Liver (tissue), 9 donors: Measurements from ENCODE around the gene CLK3. TPM values are rescaled to one million over a fixed set of nuclear protein-coding genes. Genes with fewer than 3 reads are reported as not detected.
A peak's percentile ranks its signal among the peaks of the same experiment; 100 is the strongest.

ENCODE experiments used
- DNase-seq: peaks from one replicate; pipeline ENCODE4 v3.0.0-alpha.2; 2017; ENCODE audit warnings: low spot score
- H3K27ac ChIP-seq, 2 donors: one replicate each; pipeline ENCODE4 v1.7.0; 2013; ENCODE audit warnings: inconsistent platforms in 2 of 2, low read length in 2 of 2, control low read depth in 1 of 2, low read depth in 1 of 2, mild to moderate bottlenecking in 1 of 2
- H3K27me3 ChIP-seq, 4 donors: one replicate each; pipeline versions ENCODE4 v1.6.1 to v1.7.0; 2013; ENCODE audit warnings: low read length in 3 of 4, inconsistent platforms in 1 of 4, mild to moderate bottlenecking in 1 of 4, moderate library complexity in 1 of 4; ENCODE audit not compliant: control insufficient read depth in 4 of 4, insufficient read depth in 4 of 4
- H3K36me3 ChIP-seq, 4 donors: one replicate each; pipeline versions ENCODE4 v1.6.1 to v1.7.0; 2013; ENCODE audit warnings: low read length in 3 of 4, mild to moderate bottlenecking in 3 of 4, low read depth in 1 of 4, moderate library complexity in 1 of 4; ENCODE audit not compliant: control insufficient read depth in 4 of 4, insufficient read depth in 3 of 4
- H3K4me1 ChIP-seq, 4 donors: one replicate each; pipeline versions ENCODE4 v1.6.1 to v1.7.0; 2013; ENCODE audit warnings: low read length in 3 of 4, mild to moderate bottlenecking in 3 of 4, moderate library complexity in 1 of 4; ENCODE audit not compliant: control insufficient read depth in 4 of 4, insufficient read depth in 4 of 4
- H3K4me3 ChIP-seq, 3 donors: one replicate each; pipeline versions ENCODE4 v1.6.1 to v1.7.0; 2013; ENCODE audit warnings: low read length in 3 of 3, control low read depth in 1 of 3, low read depth in 1 of 3, mild to moderate bottlenecking in 1 of 3
- H3K9ac ChIP-seq, 2 donors: one replicate each; pipeline ENCODE4 v1.7.0; 2013; ENCODE audit warnings: low read length in 2 of 2, mild to moderate bottlenecking in 2 of 2, moderate library complexity in 2 of 2, control low read depth in 1 of 2, low read depth in 1 of 2
- H3K9me3 ChIP-seq, 4 donors: one replicate each; pipeline versions ENCODE4 v1.6.1 to v1.7.0; 2013; ENCODE audit warnings: low read length in 3 of 4; ENCODE audit not compliant: control insufficient read depth in 4 of 4
- FOXA1 ChIP-seq: IDR thresholded peaks from 2 replicates; pipeline ENCODE4 v1.6.1; 2016; ENCODE audit warnings: antibody characterized with exemption
- FOXA2 ChIP-seq: IDR thresholded peaks from 2 replicates; pipeline ENCODE4 v1.6.1; 2016; ENCODE audit warnings: antibody characterized with exemption
- GABPA ChIP-seq, 2 donors: IDR thresholded peaks in 1 of 2; conservative IDR thresholded peaks in 1 of 2; 2 replicates each; pipeline ENCODE4 v1.6.1; 2016; ENCODE audit warnings: antibody characterized with exemption in 2 of 2, mild to moderate bottlenecking in 1 of 2, moderate library complexity in 1 of 2
- HNF4A ChIP-seq, 2 donors: conservative IDR thresholded peaks; 2 replicates each; pipeline ENCODE4 v1.6.1; 2016; ENCODE audit warnings: antibody characterized with exemption in 2 of 2, mild to moderate bottlenecking in 2 of 2
- HNF4G ChIP-seq: IDR thresholded peaks from 2 replicates; pipeline ENCODE4 v1.6.1; 2016; ENCODE audit warnings: antibody characterized with exemption
- JUND ChIP-seq, 2 donors: IDR thresholded peaks; 2 replicates each; pipeline ENCODE4 v1.6.1; 2016; ENCODE audit warnings: antibody characterized with exemption in 2 of 2
- MAX ChIP-seq: IDR thresholded peaks from 2 replicates; pipeline ENCODE4 v1.6.1; 2016; ENCODE audit warnings: antibody characterized with exemption
- NR2F2 ChIP-seq: IDR thresholded peaks from 2 replicates; pipeline ENCODE4 v1.6.1; 2016; ENCODE audit warnings: antibody characterized with exemption
- RAD21 ChIP-seq, 2 donors: IDR thresholded peaks; 2 replicates each; pipeline ENCODE4 v1.6.1; 2016; ENCODE audit warnings: antibody characterized with exemption in 2 of 2, mild to moderate bottlenecking in 2 of 2
- RXRA ChIP-seq, 2 donors: IDR thresholded peaks; 2 replicates each; pipeline ENCODE4 v1.6.1; 2017 to 2018; ENCODE audit warnings: antibody characterized with exemption in 2 of 2, mild to moderate bottlenecking in 1 of 2
- SP1 ChIP-seq: IDR thresholded peaks from 2 replicates; pipeline ENCODE4 v1.6.1; 2018; ENCODE audit warnings: antibody characterized with exemption, mild to moderate bottlenecking
- TAF1 ChIP-seq: conservative IDR thresholded peaks from 2 replicates; pipeline ENCODE4 v1.6.1; 2016; ENCODE audit warnings: antibody characterized with exemption, mild to moderate bottlenecking
- YY1 ChIP-seq: IDR thresholded peaks from 2 replicates; pipeline ENCODE4 v1.6.1; 2016; ENCODE audit warnings: antibody characterized with exemption, mild to moderate bottlenecking
- WGBS: extraction: QIAGEN DNeasy Blood & Tissue Kit; methylation state at CpG from one replicate; pipeline ENCODE4 v1.1.7; 2013; 5-methylcytosine and 5-hydroxymethylcytosine counted together
- polyA plus RNA-seq, 2 donors: library from polyadenylated mRNA; stranded (reverse) in 1 of 2; unstranded in 1 of 2; fragments of 200-250 nt in 1 of 2; fragments of >200 nt in 1 of 2; fragmentation: Nextera tagmentation in 1 of 2; extraction: Ambion mirVana in 1 of 2; gene quantifications; one replicate each; pipeline versions ENCODE4 v1.2.1 to v1.2.3, GENCODE V29; 2013 to 2015
- total RNA-seq, 2 donors: library from RNA; depleted of rRNA; stranded (reverse); fragments of >200 nt; gene quantifications; one replicate each; pipeline ENCODE4 v1.2.3, GENCODE V29; 2014
- TF ChIP-seq, protein P1 (sequence below): IDR thresholded peaks from 2 replicates; pipeline ENCODE4 v1.6.1; 2016; ENCODE audit warnings: antibody characterized with exemption
- TF ChIP-seq, protein P2 (sequence below): IDR thresholded peaks from 2 replicates; pipeline ENCODE4 v1.6.1; 2016; ENCODE audit warnings: antibody characterized with exemption, mild to moderate bottlenecking
- TF ChIP-seq, protein P3 (sequence below): fragments of 150-350 bp; IDR thresholded peaks from 2 replicates; pipeline ENCODE4 v1.5.1; 2017; ENCODE audit warnings: improper control_type of control experiment, low read depth, low read length; ENCODE audit not compliant: missing input control
- TF ChIP-seq, protein P4 (sequence below): IDR thresholded peaks from 2 replicates; pipeline ENCODE4 v1.6.1; 2016; ENCODE audit warnings: antibody characterized with exemption
- donor health status: healthy.
- donor health status: healthy.
- donor health status: healthy.
- donor health status: healthy.
- donor health status: healthy.

CLK3 gene
- total and polyA plus RNA-seq, 4 donors: 20.1 to 66.8 (median 28.4) TPM

DNA sequence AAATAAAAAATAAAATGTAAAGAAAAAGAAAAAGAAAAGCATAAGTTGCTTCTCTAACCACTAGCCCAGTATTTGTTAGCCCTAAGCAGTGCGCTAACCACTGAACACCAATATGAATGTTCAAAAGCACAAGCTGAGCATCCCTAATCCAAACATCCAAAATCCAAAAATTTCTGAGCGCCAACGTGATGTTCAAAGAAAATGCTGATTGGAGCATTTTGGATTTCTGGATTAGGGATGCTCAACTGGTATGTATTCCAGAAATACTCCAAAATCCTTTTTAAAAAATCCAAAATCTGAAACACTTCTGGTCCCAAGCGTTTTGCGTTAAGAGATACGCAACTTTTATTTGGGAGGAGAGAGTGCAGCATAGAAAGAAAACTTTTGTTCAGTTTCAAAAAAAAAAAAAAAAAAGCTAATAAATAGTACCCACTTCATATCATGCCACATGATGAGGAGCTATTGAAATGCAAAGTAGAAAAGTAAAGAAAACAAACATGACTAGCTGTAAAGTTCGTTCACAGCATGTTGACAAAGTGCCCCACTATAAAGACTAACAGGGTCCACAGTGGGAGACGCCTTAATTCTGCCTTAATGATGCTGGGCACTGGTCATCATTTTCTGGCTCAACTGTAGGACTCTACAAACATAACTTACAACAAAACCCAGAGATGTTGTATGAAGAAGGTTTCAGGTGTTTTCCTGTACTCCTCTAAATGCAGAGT lies 47.8 kb downstream of the CLK3 start:
- DNase-seq: no peak
- H3K27me3 ChIP-seq: no peaks in the 10 kb centered on the region
- H3K36me3 ChIP-seq: no peaks in the 10 kb centered on the region
- H3K27ac ChIP-seq: peak overlapping the region; percentile 62 to 81
- TF ChIP-seq RXRA (IDR thresholded peaks at IDR 0.05): no peak
- TF ChIP-seq, protein P1, sequence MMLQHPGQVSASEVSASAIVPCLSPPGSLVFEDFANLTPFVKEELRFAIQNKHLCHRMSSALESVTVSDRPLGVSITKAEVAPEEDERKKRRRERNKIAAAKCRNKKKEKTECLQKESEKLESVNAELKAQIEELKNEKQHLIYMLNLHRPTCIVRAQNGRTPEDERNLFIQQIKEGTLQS: no peak
- TF ChIP-seq HNF4G: no peak
- TF ChIP-seq, protein P2, sequence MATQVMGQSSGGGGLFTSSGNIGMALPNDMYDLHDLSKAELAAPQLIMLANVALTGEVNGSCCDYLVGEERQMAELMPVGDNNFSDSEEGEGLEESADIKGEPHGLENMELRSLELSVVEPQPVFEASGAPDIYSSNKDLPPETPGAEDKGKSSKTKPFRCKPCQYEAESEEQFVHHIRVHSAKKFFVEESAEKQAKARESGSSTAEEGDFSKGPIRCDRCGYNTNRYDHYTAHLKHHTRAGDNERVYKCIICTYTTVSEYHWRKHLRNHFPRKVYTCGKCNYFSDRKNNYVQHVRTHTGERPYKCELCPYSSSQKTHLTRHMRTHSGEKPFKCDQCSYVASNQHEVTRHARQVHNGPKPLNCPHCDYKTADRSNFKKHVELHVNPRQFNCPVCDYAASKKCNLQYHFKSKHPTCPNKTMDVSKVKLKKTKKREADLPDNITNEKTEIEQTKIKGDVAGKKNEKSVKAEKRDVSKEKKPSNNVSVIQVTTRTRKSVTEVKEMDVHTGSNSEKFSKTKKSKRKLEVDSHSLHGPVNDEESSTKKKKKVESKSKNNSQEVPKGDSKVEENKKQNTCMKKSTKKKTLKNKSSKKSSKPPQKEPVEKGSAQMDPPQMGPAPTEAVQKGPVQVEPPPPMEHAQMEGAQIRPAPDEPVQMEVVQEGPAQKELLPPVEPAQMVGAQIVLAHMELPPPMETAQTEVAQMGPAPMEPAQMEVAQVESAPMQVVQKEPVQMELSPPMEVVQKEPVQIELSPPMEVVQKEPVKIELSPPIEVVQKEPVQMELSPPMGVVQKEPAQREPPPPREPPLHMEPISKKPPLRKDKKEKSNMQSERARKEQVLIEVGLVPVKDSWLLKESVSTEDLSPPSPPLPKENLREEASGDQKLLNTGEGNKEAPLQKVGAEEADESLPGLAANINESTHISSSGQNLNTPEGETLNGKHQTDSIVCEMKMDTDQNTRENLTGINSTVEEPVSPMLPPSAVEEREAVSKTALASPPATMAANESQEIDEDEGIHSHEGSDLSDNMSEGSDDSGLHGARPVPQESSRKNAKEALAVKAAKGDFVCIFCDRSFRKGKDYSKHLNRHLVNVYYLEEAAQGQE: no peak
- no peak for TF ChIP-seq NR2F2
- TF ChIP-seq HNF4A (conservative IDR thresholded peaks at IDR 0.05): no peak
- no peak for TF ChIP-seq JUND (IDR thresholded peaks at IDR 0.05)
- TF ChIP-seq, protein P3, sequence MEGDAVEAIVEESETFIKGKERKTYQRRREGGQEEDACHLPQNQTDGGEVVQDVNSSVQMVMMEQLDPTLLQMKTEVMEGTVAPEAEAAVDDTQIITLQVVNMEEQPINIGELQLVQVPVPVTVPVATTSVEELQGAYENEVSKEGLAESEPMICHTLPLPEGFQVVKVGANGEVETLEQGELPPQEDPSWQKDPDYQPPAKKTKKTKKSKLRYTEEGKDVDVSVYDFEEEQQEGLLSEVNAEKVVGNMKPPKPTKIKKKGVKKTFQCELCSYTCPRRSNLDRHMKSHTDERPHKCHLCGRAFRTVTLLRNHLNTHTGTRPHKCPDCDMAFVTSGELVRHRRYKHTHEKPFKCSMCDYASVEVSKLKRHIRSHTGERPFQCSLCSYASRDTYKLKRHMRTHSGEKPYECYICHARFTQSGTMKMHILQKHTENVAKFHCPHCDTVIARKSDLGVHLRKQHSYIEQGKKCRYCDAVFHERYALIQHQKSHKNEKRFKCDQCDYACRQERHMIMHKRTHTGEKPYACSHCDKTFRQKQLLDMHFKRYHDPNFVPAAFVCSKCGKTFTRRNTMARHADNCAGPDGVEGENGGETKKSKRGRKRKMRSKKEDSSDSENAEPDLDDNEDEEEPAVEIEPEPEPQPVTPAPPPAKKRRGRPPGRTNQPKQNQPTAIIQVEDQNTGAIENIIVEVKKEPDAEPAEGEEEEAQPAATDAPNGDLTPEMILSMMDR: no peak
- TF ChIP-seq TAF1: no peak
- WGBS: 86% methylated on average over 8 of the region's 8 CpGs
- no peak overlapping the region for H3K9ac ChIP-seq
- H3K9me3 ChIP-seq: no peaks in the 10 kb centered on the region
- no peak overlapping the region for H3K4me3 ChIP-seq
- H3K4me1 ChIP-seq: peaks cover 2 to 24% (median 16%) of the 10 kb centered on the region in 4 donors

DNA sequence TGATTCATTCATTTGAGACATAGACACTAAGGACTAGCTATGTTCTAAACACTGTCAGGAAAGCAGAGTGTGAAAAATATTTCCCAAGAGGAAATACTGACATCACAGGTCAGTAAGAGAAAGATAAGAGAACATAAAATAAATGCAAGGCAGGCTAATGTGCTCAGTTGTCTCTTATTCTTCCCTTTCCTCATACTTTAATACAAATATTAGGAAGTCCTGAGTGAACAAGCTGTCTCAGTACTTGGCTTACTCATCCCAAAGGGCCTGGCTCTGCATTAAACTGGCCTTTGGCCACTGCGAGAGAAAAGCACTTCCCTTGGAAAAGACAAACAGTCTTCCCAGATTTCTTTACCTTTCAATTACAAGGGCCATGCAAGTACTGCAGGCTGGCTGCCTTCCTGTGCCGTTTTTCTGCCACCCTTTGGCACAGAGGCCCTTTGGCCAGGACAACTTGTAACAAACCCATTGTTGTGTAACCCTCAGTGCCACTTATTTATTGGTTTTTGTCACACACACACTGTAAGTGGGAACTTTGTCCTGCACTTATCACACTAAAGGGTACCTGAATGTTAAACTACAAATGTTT lies 48.5 kb downstream of the CLK3 start:
- Histone ChIP-seq H3K27ac (peak overlapping the region; percentile 62 to 81), H3K4me1 (peaks cover 2 to 24% (median 16%) of the 10 kb centered on the region in 4 donors), H3K9ac (peak overlapping the region in 1 of 2 donors; percentile 15), H3K4me3 (no peak overlapping the region), H3K27me3 (no peaks in the 10 kb centered on the region), H3K36me3 (no peaks in the 10 kb centered on the region), H3K9me3 (no peaks in the 10 kb centered on the region)
- DNase-seq: no peak
- 14% methylated on average over 2 of the region's 2 CpGs for WGBS
- no peak for TF ChIP-seq TAF1
- TF ChIP-seq YY1: peak; percentile 77
- TF ChIP-seq SP1: peak; percentile 97
- peak; percentile 46 to 61 for TF ChIP-seq RAD21 (IDR thresholded peaks at IDR 0.05)
- TF ChIP-seq, protein P2: peak; percentile 77
- TF ChIP-seq NR2F2: peak; percentile 28
- TF ChIP-seq, protein P4, sequence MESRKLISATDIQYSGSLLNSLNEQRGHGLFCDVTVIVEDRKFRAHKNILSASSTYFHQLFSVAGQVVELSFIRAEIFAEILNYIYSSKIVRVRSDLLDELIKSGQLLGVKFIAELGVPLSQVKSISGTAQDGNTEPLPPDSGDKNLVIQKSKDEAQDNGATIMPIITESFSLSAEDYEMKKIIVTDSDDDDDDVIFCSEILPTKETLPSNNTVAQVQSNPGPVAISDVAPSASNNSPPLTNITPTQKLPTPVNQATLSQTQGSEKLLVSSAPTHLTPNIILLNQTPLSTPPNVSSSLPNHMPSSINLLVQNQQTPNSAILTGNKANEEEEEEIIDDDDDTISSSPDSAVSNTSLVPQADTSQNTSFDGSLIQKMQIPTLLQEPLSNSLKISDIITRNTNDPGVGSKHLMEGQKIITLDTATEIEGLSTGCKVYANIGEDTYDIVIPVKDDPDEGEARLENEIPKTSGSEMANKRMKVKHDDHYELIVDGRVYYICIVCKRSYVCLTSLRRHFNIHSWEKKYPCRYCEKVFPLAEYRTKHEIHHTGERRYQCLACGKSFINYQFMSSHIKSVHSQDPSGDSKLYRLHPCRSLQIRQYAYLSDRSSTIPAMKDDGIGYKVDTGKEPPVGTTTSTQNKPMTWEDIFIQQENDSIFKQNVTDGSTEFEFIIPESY: peak; percentile 70
- peak; percentile 95 to 96 for TF ChIP-seq HNF4A (conservative IDR thresholded peaks at IDR 0.05)
- TF ChIP-seq FOXA2: peak; percentile 75
- TF ChIP-seq GABPA (IDR thresholded peaks at IDR 0.05 in 1 of 2, conservative IDR thresholded peaks at IDR 0.05 in 1 of 2): peak in 1 of 2 donors; percentile 69
- peak; percentile 79 for TF ChIP-seq HNF4G
- peak; percentile 85 for TF ChIP-seq MAX
- TF ChIP-seq, protein P1: peak; percentile 36
- peak; percentile 75 to 87 for TF ChIP-seq JUND (IDR thresholded peaks at IDR 0.05)
- peak; percentile 79 for TF ChIP-seq FOXA1
- TF ChIP-seq RXRA (IDR thresholded peaks at IDR 0.05): peak; percentile 94 to 95
